ENCODE measurements around the gene BABAM2. TPM values are rescaled to one million over a fixed set of nuclear protein-coding genes. Genes with fewer than 3 reads are reported as not detected.

Gene BABAM2
- total RNA-seq, 2 donors from 2014 or later, result 32.2 to 33.5 TPM

- intact Hi-C loops (cut with DNase I), result no loop called here
- Histone ChIP-seq H3K4me3 (no peak overlapping the region), H3K27me3 (no peaks in the 10 kb centered on the region), H3K36me3 (no peaks in the 10 kb centered on the region), H3K4me1 (peaks cover 8% of the 10 kb centered on the region), H3K9me3 (no peaks in the 10 kb centered on the region), H3K27ac (no peak overlapping the region), H3K9ac (ENCODE audit: low read depth in 2 of 2, low read length in 2 of 2) (no peak overlapping the region)
- TF ChIP-seq, protein P1, sequence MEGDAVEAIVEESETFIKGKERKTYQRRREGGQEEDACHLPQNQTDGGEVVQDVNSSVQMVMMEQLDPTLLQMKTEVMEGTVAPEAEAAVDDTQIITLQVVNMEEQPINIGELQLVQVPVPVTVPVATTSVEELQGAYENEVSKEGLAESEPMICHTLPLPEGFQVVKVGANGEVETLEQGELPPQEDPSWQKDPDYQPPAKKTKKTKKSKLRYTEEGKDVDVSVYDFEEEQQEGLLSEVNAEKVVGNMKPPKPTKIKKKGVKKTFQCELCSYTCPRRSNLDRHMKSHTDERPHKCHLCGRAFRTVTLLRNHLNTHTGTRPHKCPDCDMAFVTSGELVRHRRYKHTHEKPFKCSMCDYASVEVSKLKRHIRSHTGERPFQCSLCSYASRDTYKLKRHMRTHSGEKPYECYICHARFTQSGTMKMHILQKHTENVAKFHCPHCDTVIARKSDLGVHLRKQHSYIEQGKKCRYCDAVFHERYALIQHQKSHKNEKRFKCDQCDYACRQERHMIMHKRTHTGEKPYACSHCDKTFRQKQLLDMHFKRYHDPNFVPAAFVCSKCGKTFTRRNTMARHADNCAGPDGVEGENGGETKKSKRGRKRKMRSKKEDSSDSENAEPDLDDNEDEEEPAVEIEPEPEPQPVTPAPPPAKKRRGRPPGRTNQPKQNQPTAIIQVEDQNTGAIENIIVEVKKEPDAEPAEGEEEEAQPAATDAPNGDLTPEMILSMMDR (IDR thresholded peaks at IDR 0.05), result no peak
- DNase-seq, result no peak
Observed at GRCh38 chr2:28162564-28162963, 272.0 kb downstream of the BABAM2 start.

- intact Hi-C loops (cut with DNase I), result no loop called here
Observed at GRCh38 chr2:28163028-28163427, 272.5 kb downstream of the BABAM2 start.

GRCh38 chr2:28163627-28164279 is 273.2 kb downstream of the BABAM2 start:
- no peak for DNase-seq
- intact Hi-C loops (cut with DNase I), result no loop called here
- Histone ChIP-seq H3K4me3 (no peak overlapping the region), H3K27ac (peak overlapping the region; percentile 38), H3K9me3 (no peaks in the 10 kb centered on the region), H3K27me3 (no peaks in the 10 kb centered on the region), H3K9ac (ENCODE audit: low read depth in 2 of 2, low read length in 2 of 2) (no peak overlapping the region), H3K36me3 (no peaks in the 10 kb centered on the region), H3K4me1 (peaks cover 8% of the 10 kb centered on the region)
- TF ChIP-seq, protein P1 (IDR thresholded peaks at IDR 0.05), result no peak

More at GRCh38 chr2:28163028-28163427, 272.5 kb downstream of the BABAM2 start:
- Histone ChIP-seq H3K27me3 (no peaks in the 10 kb centered on the region), H3K9ac (ENCODE audit: low read depth in 2 of 2, low read length in 2 of 2) (no peak overlapping the region), H3K36me3 (no peaks in the 10 kb centered on the region), H3K4me3 (no peak overlapping the region), H3K27ac (no peak overlapping the region), H3K9me3 (no peaks in the 10 kb centered on the region), H3K4me1 (peaks cover 8% of the 10 kb centered on the region)
- no peak for DNase-seq
- TF ChIP-seq, protein P1 (IDR thresholded peaks at IDR 0.05), result no peak

DNA sequence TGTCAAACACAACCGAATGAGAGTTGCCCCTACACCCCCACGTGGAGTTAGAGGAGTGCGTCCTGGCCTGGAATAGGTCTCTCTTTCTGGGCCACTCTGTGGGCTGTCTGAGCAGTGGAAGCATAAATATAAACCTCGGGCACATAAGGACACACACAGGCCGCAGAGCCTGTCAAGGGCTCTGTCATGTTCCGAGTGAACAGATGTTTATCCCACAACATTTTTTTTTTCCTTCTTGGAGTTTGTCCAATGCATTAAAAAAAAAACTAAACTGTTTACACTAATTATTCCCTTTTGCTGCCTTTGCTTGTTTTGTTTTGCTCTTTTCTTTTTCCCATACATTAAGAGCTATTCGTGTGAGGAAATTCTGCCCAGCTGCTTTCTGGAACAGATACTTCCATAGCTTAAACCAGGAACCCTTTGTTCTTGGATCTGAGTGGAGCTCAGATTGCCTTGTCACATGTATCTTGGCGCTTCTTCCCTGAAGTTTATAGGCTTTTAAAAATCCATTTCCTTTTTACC is 273.8 kb downstream of the BABAM2 start:
- no peak overlapping the region for H3K9ac ChIP-seq (ENCODE audit: low read depth in 2 of 2, low read length in 2 of 2)
- peaks cover 8% of the 10 kb centered on the region for H3K4me1 ChIP-seq
- TF ChIP-seq, protein P1 (IDR thresholded peaks at IDR 0.05), result no peak
- H3K9me3 ChIP-seq, result no peaks in the 10 kb centered on the region
- intact Hi-C loops (cut with DNase I), result no loop called here
- no peaks in the 10 kb centered on the region for H3K27me3 ChIP-seq
- H3K4me3 ChIP-seq, result no peak overlapping the region
- peak overlapping the region; percentile 38 for H3K27ac ChIP-seq
- DNase-seq, result no peak
- H3K36me3 ChIP-seq, result no peaks in the 10 kb centered on the region

- DNase-seq, result no peak
- Histone ChIP-seq H3K27me3 (no peaks in the 10 kb centered on the region), H3K27ac (no peak overlapping the region), H3K9ac (ENCODE audit: low read depth in 2 of 2, low read length in 2 of 2) (no peak overlapping the region), H3K36me3 (no peaks in the 10 kb centered on the region), H3K4me3 (no peak overlapping the region), H3K9me3 (no peaks in the 10 kb centered on the region), H3K4me1 (peaks cover 8% of the 10 kb centered on the region)
- TF ChIP-seq, protein P1 (IDR thresholded peaks at IDR 0.05), result no peak
- intact Hi-C loops (cut with DNase I), result no loop called here
Observed at GRCh38 chr2:28165087-28165635, 274.6 kb downstream of the BABAM2 start.
